ENCODE measurements around the gene DNM2.
A peak's percentile ranks its signal among the peaks of the same experiment; 100 is the strongest.

DNM2 gene

GRCh38 chr19:10835089-10835753 lies 117.3 kb downstream of the DNM2 start:
- H3K27ac ChIP-seq (ENCODE audit: extremely low read depth, low read depth, low read length) = no peak overlapping the region
- peaks cover 0 to 44% of the 10 kb centered on the region in 2 experiments; a peak in 2 of 3 replicates for H3K36me3 ChIP-seq (ENCODE audit: control insufficient read depth in 2 of 2, insufficient read depth in 1 of 2, low read length in 2 of 2)
- ChIA-PET POLR2A (interaction anchor here (0.6 to 2.9 kb wide), 12 partner anchors 8 to 117 kb away, joined by 3 to 39 read pairs (median 5); partner anchors contain the start of genes CARM1 and DNM2), CTCF (interaction anchor here (1.0 to 6.9 kb wide), 6 partner anchors 11 to 28 kb away, joined by 3 to 80 read pairs (median 4); no protein-coding TSS in a partner anchor)
- no peaks in the 10 kb centered on the region for H3K4me1 ChIP-seq (ENCODE audit: control insufficient read depth, insufficient read depth, low read length)
- TF ChIP-seq KLF10 (tag by site-specific recombination; IDR thresholded peaks at IDR 0.05) (peak; percentile 98), ZNF391 (tag by site-specific recombination; IDR thresholded peaks at IDR 0.05; ENCODE audit: borderline replicate concordance, low read depth) (no peak), ZEB2 (tag by site-specific recombination; IDR thresholded peaks at IDR 0.05) (0 out of 2 replicates have a peak, but pooled peaks have one; percentile 5), ZNF2 (tag by site-specific recombination; IDR thresholded peaks at IDR 0.05) (peak; percentile 21; the same call in 1 of the 2 replicates)
- H3K9me3 ChIP-seq (ENCODE audit: control insufficient read depth, insufficient read depth, low read depth, low read length) = no peaks in the 10 kb centered on the region
- H3K4me3 ChIP-seq (ENCODE audit: low read depth, low read length) = peak overlapping the region; percentile 43

GRCh38 chr19:10835754-10836478 lies 118.0 kb downstream of the DNM2 start, which contains the start of gene TMED1:
TMED1 (minus strand) TSS chr19:10836212; CDS start chr19:10836191, 21 bp downstream.
- ChIA-PET POLR2A (interaction anchor here (0.5 to 2.9 kb wide), 19 partner anchors 9 to 352 kb away, joined by 3 to 39 read pairs (median 4); partner anchors contain the start of genes CARM1 and DNM2), CTCF (interaction anchor here (0.7 to 6.9 kb wide), 12 partner anchors 8 to 118 kb away, joined by 3 to 80 read pairs (median 4); partner anchors contain the start of gene DNM2)
- Histone ChIP-seq H3K27ac (ENCODE audit: extremely low read depth, low read depth, low read length) (peak within 1 kb of the TSS; percentile 83), H3K4me3 (ENCODE audit: low read depth, low read length) (peak within 1 kb of the TSS; percentile 58), H3K4me1 (ENCODE audit: control insufficient read depth, insufficient read depth, low read length) (no peaks in the 10 kb centered on the region), H3K36me3 (ENCODE audit: control insufficient read depth in 2 of 2, insufficient read depth in 1 of 2, low read length in 2 of 2) (peaks cover 0 to 38% of the 10 kb centered on the region in 2 experiments; a peak in 2 of 3 replicates), H3K9me3 (ENCODE audit: control insufficient read depth, insufficient read depth, low read depth, low read length) (no peaks in the 10 kb centered on the region)
- peak; percentile 50; the same call in 1 of the 2 replicates for TF ChIP-seq ZNF2 (tag by site-specific recombination; IDR thresholded peaks at IDR 0.05)
- no peak for TF ChIP-seq ZNF175 (tag by site-specific recombination; IDR thresholded peaks at IDR 0.05)
- no peak for TF ChIP-seq ZNF16 (tag by site-specific recombination; IDR thresholded peaks at IDR 0.05; ENCODE audit: low read depth)
- TF ChIP-seq SP3 (tag by site-specific recombination; IDR thresholded peaks at IDR 0.05) = peak; percentile 96
- peak; percentile 99 for TF ChIP-seq SP2 (tag by site-specific recombination; IDR thresholded peaks at IDR 0.05)
- TF ChIP-seq ZNF558 (tag by site-specific recombination; IDR thresholded peaks at IDR 0.05) = 0 out of 2 replicates have a peak, but pooled peaks have one; percentile 36
- TF ChIP-seq ZNF692 (tag by site-specific recombination; IDR thresholded peaks at IDR 0.05) = peak; percentile 81
- peak; percentile 66 for TF ChIP-seq GLIS2 (tag by site-specific recombination; IDR thresholded peaks at IDR 0.05)
- TF ChIP-seq ZNF473 (tag by site-specific recombination; IDR thresholded peaks at IDR 0.05) = no peak
- TF ChIP-seq ZNF521 (tag by site-specific recombination; IDR thresholded peaks at IDR 0.05) = no peak
- TF ChIP-seq HOXD13 (CRISPR knock-in tag; IDR thresholded peaks at IDR 0.05; ENCODE audit: borderline replicate concordance) = no peak
- peak; percentile 97 for TF ChIP-seq ZBTB20 (tag by site-specific recombination; IDR thresholded peaks at IDR 0.05)
- TF ChIP-seq ZBTB6 (tag by site-specific recombination; IDR thresholded peaks at IDR 0.05) = no peak; the same call in 1 of the 2 replicates
- peak; percentile 77; the same call in 1 of the 2 replicates for TF ChIP-seq YY2 (tag by site-specific recombination; IDR thresholded peaks at IDR 0.05)
- TF ChIP-seq ZNF114 (tag by site-specific recombination; IDR thresholded peaks at IDR 0.05) = no peak
- TF ChIP-seq ZNF335 (tag by site-specific recombination; conservative IDR thresholded peaks at IDR 0.05) = peak; percentile 100
- peak; percentile 65 for TF ChIP-seq SP7 (tag by site-specific recombination; IDR thresholded peaks at IDR 0.05)
- peak; percentile 56; the same call in 1 of the 2 replicates for TF ChIP-seq ZNF341 (tag by site-specific recombination; IDR thresholded peaks at IDR 0.05; ENCODE audit: low read depth)
- TF ChIP-seq GLIS1 (tag by site-specific recombination; IDR thresholded peaks at IDR 0.05) = 0 out of 2 replicates have a peak, but pooled peaks have one; percentile 28
- TF ChIP-seq WT1 (tag by site-specific recombination; IDR thresholded peaks at IDR 0.05) = no peak
- TF ChIP-seq ZNF654 (tag by site-specific recombination; IDR thresholded peaks at IDR 0.05; ENCODE audit: low read depth) = peak; percentile 15; the same call in 1 of the 2 replicates
- TF ChIP-seq SCRT1 (tag by site-specific recombination; IDR thresholded peaks at IDR 0.05; ENCODE audit: borderline replicate concordance) = no peak
- TF ChIP-seq ZFHX2 (tag by site-specific recombination; conservative IDR thresholded peaks at IDR 0.05) = peak; percentile 90
- TF ChIP-seq ZNF157 (tag by site-specific recombination; IDR thresholded peaks at IDR 0.05) = no peak
- TF ChIP-seq ZNF391 (tag by site-specific recombination; IDR thresholded peaks at IDR 0.05; ENCODE audit: borderline replicate concordance, low read depth) = 0 out of 2 replicates have a peak, but pooled peaks have one; percentile 47
- TF ChIP-seq YY1 (tag by site-specific recombination; IDR thresholded peaks at IDR 0.05) = peak; percentile 79
- peak; percentile 70; the same call in 1 of the 2 replicates for TF ChIP-seq HIC1 (tag by site-specific recombination; IDR thresholded peaks at IDR 0.05)
